Natural killer cell (primary cell): ENCODE measurements around the gene VPS4B. TPM values are rescaled to one million over a fixed set of nuclear protein-coding genes. Genes with fewer than 3 reads are reported as not detected.

Source experiments
- ATAC-seq, 3 donors: fragments of 150-1000 bp in 2 of 3; fragments of 200-7000 bp in 1 of 3; cut with Tn5 transposase; 1 replicate in 1 of 3; 2 replicates in 2 of 3; pipeline ENCODE4 v1.10.0; 2021; ENCODE audit warnings: mild to moderate bottlenecking in 2 of 3, moderate library complexity in 2 of 3
- DNase-seq, 2 donors: peaks; one replicate each; pipeline versions ENCODE4 v3.0.0 to v3.0.0-alpha.2; 2013 to 2021; ENCODE audit warnings: mixed read lengths in 1 of 2
- H3K27ac ChIP-seq: one replicate; pipeline ENCODE4 v1.5.1; 2013; ENCODE audit warnings: mild to moderate bottlenecking, low read length
- H3K27me3 ChIP-seq: one replicate; pipeline ENCODE4 v1.6.1; 2013; ENCODE audit warnings: low read length; ENCODE audit not compliant: control insufficient read depth, insufficient read depth
- H3K36me3 ChIP-seq: one replicate; pipeline ENCODE4 v1.6.1; 2013; ENCODE audit warnings: low read length; ENCODE audit not compliant: control insufficient read depth, insufficient read depth
- H3K4me1 ChIP-seq: one replicate; pipeline ENCODE4 v1.6.1; 2013; ENCODE audit warnings: low read length; ENCODE audit not compliant: control insufficient read depth, insufficient read depth
- H3K4me3 ChIP-seq: one replicate; pipeline ENCODE4 v1.5.1; 2013; ENCODE audit warnings: low read length
- H3K9me3 ChIP-seq: one replicate; pipeline ENCODE4 v1.6.1; 2013; ENCODE audit warnings: low read length; ENCODE audit not compliant: control insufficient read depth, insufficient read depth
- H3K27ac Mint-ChIP-seq, 2 donors: one replicate each; pipeline ENCODE4 v1.8.0; 2022; ENCODE audit warnings: mild to moderate bottlenecking in 2 of 2, mixed read lengths in 2 of 2, moderate library complexity in 1 of 2
- H3K27me3 Mint-ChIP-seq, 2 donors: one replicate each; pipeline ENCODE4 v1.8.0; 2022; ENCODE audit warnings: low read depth in 2 of 2, mixed read lengths in 2 of 2
- H3K36me3 Mint-ChIP-seq: one replicate; pipeline ENCODE4 v1.8.0; 2022; ENCODE audit warnings: mixed read lengths
- H3K4me1 Mint-ChIP-seq, 2 donors: one replicate each; pipeline ENCODE4 v1.8.0; 2022; ENCODE audit warnings: mixed read lengths in 2 of 2
- H3K4me3 Mint-ChIP-seq: one replicate; pipeline ENCODE4 v1.8.0; 2022; ENCODE audit warnings: mild to moderate bottlenecking, moderate library complexity, mixed read lengths
- H3K9me3 Mint-ChIP-seq, 2 donors: one replicate each; pipeline ENCODE4 v1.8.0; 2022; ENCODE audit warnings: mixed read lengths in 2 of 2
- CTCF ChIP-seq: fragments of 200-600 bp; IDR thresholded peaks from one replicate; pipeline ENCODE4 v1.8.0; 2022; ENCODE audit warnings: antibody characterized with exemption
- WGBS: methylation state at CpG from one replicate; pipeline ENCODE4 v1.1.7; 2013; ENCODE audit warnings: missing lambda C conversion rate; ENCODE audit not compliant: insufficient coverage; 5-methylcytosine and 5-hydroxymethylcytosine counted together
- intact Hi-C: fragments of 100-400 bp; cut with micrococcal nuclease; formaldehyde crosslinking; loops from one replicate; pipeline ENCODE4 v1.14.2; 2022
- total RNA-seq, 4 donors: library from RNA; stranded (reverse); fragments of 120-200 nt in 1 of 4; gene quantifications; one replicate each; pipeline versions ENCODE4 v1.2.3 to v1.2.4, GENCODE V29; 2013 to 2022

VPS4B gene
- total RNA-seq, 3 donors from 2014 or later (not counting 1 experiment from before 2014, with no cell fraction given): 101 to 128 (median 107) TPM

- no peak for TF ChIP-seq CTCF
- WGBS: 100% methylated on average over 1 of the region's 2 CpGs
- Histone ChIP-seq H3K27ac (no peak overlapping the region), H3K4me3 (no peak overlapping the region), H3K36me3 (peaks cover 26% of the 10 kb centered on the region), H3K4me1 (no peaks in the 10 kb centered on the region), H3K27me3 (no peaks in the 10 kb centered on the region), H3K9me3 (no peaks in the 10 kb centered on the region)
- H3K27ac Mint-ChIP-seq: no peak overlapping the region
- H3K36me3 Mint-ChIP-seq: no peaks in the 10 kb centered on the region
- peaks cover 0 to 2% of the 10 kb centered on the region in 2 donors for H3K4me1 Mint-ChIP-seq
- no peak overlapping the region for H3K4me3 Mint-ChIP-seq
- no peaks in the 10 kb centered on the region for H3K9me3 Mint-ChIP-seq
- no peaks in the 10 kb centered on the region for H3K27me3 Mint-ChIP-seq
- intact Hi-C loops: no loop called here
- DNase-seq: no peak
- ATAC-seq: no peak
Observed at GRCh38 chr18:63350230-63350629, 72.0 kb downstream of the VPS4B start.

- Histone ChIP-seq H3K9me3 (no peaks in the 10 kb centered on the region), H3K27me3 (no peaks in the 10 kb centered on the region), H3K36me3 (peaks cover 23% of the 10 kb centered on the region), H3K4me3 (no peak overlapping the region), H3K27ac (no peak overlapping the region), H3K4me1 (no peaks in the 10 kb centered on the region)
- Mint-ChIP-seq H3K4me3 (no peak overlapping the region), H3K9me3 (no peaks in the 10 kb centered on the region), H3K4me1 (peaks cover 0 to 5% of the 10 kb centered on the region in 2 donors), H3K27ac (no peak overlapping the region), H3K27me3 (no peaks in the 10 kb centered on the region), H3K36me3 (no peaks in the 10 kb centered on the region)
- no peak for TF ChIP-seq CTCF
- WGBS: 90% methylated on average over 7 of the region's 7 CpGs
- no peak for ATAC-seq
- intact Hi-C loops: no loop called here
- no peak for DNase-seq
Observed at GRCh38 chr18:63348508-63349136, 73.7 kb downstream of the VPS4B start.

- no peaks in the 10 kb centered on the region for H3K4me1 ChIP-seq
- Mint-ChIP-seq H3K27me3 (no peaks in the 10 kb centered on the region), H3K4me3 (no peak overlapping the region), H3K36me3 (no peaks in the 10 kb centered on the region), H3K9me3 (no peaks in the 10 kb centered on the region), H3K27ac (no peak overlapping the region), H3K4me1 (peaks cover 0 to 5% of the 10 kb centered on the region in 2 donors)
- DNase-seq (no peak), ATAC-seq (no peak)
- WGBS: 90% methylated on average over 7 of the region's 7 CpGs
- no peak for TF ChIP-seq CTCF
- H3K4me3 ChIP-seq: no peak overlapping the region
- H3K27ac ChIP-seq: no peak overlapping the region
- H3K9me3 ChIP-seq: no peaks in the 10 kb centered on the region
- intact Hi-C loops: no loop called here
- no peaks in the 10 kb centered on the region for H3K27me3 ChIP-seq
- peaks cover 18% of the 10 kb centered on the region for H3K36me3 ChIP-seq
Observed at GRCh38 chr18:63346480-63347183, 75.6 kb downstream of the VPS4B start.
